Uterus (tissue), 2 donors: ENCODE results near the gene FNIP2.

Source experiments
- CTCF ChIP-seq, 4 experiments: fragments of 200-600 bp in 2 of 4; fragments of 450-650 bp in 2 of 4; sonication (generic) in 2 of 4; IDR thresholded peaks; one replicate each; pipeline ENCODE4 v1.5.1; 2016 to 2019; ENCODE audit warnings: antibody characterized with exemption in 4 of 4, mild to moderate bottlenecking in 2 of 4, moderate library complexity in 1 of 4
- POLR2A ChIP-seq, 2 donors: fragments of 450-650 bp; IDR thresholded peaks; one replicate each; pipeline ENCODE4 v1.6.1; 2016; ENCODE audit warnings: antibody characterized with exemption in 2 of 2, mild to moderate bottlenecking in 1 of 2, moderate library complexity in 1 of 2

GRCh38 chr4:158813113-158813512, 44.3 kb downstream of the FNIP2 start:
- no peak for TF ChIP-seq CTCF (IDR thresholded peaks at IDR 0.05)
- no peak for TF ChIP-seq POLR2A (IDR thresholded peaks at IDR 0.05)
